Peyer's patch (tissue), 4 donors: ENCODE measurements around the gene ZNF664.

Experiments
- POLR2A ChIP-seq, 2 donors: fragments of 450-650 bp; IDR thresholded peaks; one replicate each; pipeline ENCODE4 v1.5.1; 2017; ENCODE audit warnings: antibody characterized with exemption in 2 of 2, mild to moderate bottlenecking in 2 of 2, moderate library complexity in 2 of 2
- TF ChIP-seq, protein P1 (sequence below), 6 experiments: fragments of 450-650 bp in 4 of 6; fragments of 200-600 bp in 2 of 6; sonication (generic) in 1 of 6; IDR thresholded peaks; one replicate each; pipeline ENCODE4 v1.5.1; 2017 to 2019; ENCODE audit warnings: antibody characterized with exemption in 6 of 6, mild to moderate bottlenecking in 3 of 6, moderate library complexity in 1 of 6

- TF ChIP-seq POLR2A (IDR thresholded peaks at IDR 0.05): no peak
- TF ChIP-seq, protein P1, sequence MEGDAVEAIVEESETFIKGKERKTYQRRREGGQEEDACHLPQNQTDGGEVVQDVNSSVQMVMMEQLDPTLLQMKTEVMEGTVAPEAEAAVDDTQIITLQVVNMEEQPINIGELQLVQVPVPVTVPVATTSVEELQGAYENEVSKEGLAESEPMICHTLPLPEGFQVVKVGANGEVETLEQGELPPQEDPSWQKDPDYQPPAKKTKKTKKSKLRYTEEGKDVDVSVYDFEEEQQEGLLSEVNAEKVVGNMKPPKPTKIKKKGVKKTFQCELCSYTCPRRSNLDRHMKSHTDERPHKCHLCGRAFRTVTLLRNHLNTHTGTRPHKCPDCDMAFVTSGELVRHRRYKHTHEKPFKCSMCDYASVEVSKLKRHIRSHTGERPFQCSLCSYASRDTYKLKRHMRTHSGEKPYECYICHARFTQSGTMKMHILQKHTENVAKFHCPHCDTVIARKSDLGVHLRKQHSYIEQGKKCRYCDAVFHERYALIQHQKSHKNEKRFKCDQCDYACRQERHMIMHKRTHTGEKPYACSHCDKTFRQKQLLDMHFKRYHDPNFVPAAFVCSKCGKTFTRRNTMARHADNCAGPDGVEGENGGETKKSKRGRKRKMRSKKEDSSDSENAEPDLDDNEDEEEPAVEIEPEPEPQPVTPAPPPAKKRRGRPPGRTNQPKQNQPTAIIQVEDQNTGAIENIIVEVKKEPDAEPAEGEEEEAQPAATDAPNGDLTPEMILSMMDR (IDR thresholded peaks at IDR 0.05): no peak
These were observed 18.4 kb downstream of the ZNF664 start for GRCh38 chr12:123991372-123991951.
